VCaP (cell line): Measurements from ENCODE around the gene SPTLC1.

ENCODE experiments used
- H3K27ac ChIP-seq: fragments of 450-650 bp; 2 replicates; pipeline ENCODE4 v1.5.1; 2017
- TF ChIP-seq, protein P1 (sequence below): fragments of 450-650 bp; conservative IDR thresholded peaks from 2 replicates; pipeline ENCODE4 v1.5.1; 2017; ENCODE audit warnings: mild to moderate bottlenecking, moderate library complexity

The SPTLC1 gene

DNA sequence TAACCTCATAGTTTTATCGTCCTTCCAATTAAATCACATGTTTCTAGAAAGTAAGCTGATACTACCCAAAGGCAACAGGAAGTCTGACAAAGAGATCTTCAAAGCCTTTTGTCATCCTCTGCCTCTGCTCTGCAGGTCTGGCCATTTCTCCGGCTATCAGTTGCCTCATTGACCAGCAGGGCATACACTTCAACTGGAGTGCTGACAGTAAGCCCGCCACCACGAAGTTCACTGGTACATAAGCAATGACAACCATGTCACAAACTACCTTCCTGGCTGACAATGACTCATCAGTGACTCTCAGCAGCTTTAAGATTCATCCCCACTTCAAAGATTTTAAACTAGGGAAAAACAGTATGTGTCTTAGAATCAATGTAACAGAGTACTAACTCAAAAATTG lies 20.6 kb downstream of the SPTLC1 start:
- no peak overlapping the region for H3K27ac ChIP-seq
- TF ChIP-seq, protein P1, sequence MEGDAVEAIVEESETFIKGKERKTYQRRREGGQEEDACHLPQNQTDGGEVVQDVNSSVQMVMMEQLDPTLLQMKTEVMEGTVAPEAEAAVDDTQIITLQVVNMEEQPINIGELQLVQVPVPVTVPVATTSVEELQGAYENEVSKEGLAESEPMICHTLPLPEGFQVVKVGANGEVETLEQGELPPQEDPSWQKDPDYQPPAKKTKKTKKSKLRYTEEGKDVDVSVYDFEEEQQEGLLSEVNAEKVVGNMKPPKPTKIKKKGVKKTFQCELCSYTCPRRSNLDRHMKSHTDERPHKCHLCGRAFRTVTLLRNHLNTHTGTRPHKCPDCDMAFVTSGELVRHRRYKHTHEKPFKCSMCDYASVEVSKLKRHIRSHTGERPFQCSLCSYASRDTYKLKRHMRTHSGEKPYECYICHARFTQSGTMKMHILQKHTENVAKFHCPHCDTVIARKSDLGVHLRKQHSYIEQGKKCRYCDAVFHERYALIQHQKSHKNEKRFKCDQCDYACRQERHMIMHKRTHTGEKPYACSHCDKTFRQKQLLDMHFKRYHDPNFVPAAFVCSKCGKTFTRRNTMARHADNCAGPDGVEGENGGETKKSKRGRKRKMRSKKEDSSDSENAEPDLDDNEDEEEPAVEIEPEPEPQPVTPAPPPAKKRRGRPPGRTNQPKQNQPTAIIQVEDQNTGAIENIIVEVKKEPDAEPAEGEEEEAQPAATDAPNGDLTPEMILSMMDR: no peak

DNA sequence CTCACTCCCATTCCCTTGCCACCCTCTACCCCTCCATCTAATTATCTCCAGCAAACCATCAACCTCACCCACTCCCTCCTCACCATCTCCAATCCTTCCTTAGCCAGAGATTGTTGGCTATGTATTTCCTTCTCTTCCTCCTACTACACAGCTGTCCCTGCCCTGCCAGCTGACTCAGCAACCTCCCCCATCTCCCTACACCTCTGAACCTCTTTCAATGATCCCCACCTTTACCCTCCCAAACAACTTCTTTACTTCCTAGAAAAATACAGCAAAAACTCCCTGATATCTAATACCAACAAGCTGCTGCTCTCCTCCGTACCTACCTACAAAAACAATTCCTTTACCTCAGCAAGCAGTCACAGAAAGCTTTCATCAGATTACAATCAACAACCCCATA lies 37.3 kb downstream of the SPTLC1 start:
- H3K27ac ChIP-seq: no peak overlapping the region
- TF ChIP-seq, protein P1: no peak

DNA sequence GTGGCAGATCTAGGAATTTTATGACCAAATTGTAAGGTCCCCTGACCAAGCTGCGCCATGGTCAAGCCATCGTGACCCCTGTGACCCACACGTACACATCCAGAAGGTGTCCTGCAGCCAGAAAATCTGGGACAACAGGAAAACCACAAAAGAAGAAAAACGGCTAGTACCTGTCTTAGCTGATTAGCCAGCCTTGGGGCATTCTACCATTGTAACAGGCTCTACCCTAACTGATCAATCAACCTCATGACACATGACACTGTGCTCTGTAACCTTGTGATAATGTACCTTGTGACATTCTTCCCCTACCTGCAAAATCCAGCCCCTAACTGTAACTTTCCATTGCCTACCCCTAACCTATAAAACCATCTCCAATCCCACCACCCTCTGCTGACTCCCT lies 43.6 kb downstream of the SPTLC1 start:
- H3K27ac ChIP-seq: no peak overlapping the region
- TF ChIP-seq, protein P1: no peak

DNA sequence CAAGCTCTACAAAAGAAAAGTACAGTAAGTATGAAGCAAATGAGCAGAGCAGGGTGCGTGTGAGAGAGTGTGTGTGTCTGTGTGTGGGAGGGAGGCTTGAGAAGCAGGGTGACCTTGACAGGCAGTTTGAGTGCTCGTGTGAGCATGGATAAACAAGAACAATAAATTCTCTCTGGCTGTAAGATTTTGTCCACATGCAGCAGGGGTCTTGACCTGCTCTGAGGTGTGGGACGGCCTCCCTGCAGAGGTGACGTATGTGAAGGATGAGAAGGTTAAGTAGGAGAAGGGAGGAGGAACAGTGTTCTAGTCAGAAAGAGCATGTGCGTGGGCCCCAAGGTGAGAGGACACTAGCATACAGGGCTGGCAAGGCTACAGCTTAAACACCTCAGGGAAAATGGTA lies 49.0 kb downstream of the SPTLC1 start:
- TF ChIP-seq, protein P1: no peak
- H3K27ac ChIP-seq: no peak overlapping the region

DNA sequence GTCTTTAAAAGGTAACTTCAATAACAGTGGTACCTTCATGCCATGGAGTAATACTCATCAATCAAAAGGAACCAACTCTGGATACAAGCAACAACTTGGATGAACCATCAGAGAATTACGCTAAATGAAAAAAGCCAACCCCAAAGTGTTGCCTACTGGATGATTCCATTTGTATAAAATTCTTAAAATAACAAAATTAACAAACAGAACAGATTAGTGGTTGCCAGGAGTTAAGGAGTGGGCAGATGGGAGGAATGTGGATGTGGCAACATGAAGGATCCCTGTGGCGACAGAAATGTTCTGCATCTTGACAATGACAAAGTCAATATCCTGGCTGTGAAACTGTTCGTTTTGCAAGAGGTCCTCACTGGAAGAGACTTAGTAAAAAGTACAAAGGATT lies 50.5 kb downstream of the SPTLC1 start:
- TF ChIP-seq, protein P1: no peak
- H3K27ac ChIP-seq: no peak overlapping the region

DNA sequence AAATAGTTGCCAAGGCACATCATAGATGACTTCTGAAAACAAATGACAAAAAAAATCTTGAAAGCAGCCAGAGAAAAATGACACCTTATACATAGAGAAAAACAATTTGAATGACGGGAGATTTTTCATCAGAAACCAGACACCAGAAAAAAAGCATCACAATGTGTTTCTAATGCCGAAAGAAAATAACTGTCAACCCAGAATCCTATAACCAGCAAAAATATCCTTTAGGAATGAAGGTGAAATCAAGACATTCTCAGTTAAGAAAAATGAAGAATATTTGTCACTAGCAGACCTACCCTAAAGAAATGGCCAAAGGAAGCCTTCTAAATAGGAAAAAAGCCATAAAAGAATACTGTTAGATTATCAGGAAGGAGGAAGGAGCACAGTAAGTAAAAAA lies 54.0 kb downstream of the SPTLC1 start:
- H3K27ac ChIP-seq: no peak overlapping the region
- TF ChIP-seq, protein P1: no peak

DNA sequence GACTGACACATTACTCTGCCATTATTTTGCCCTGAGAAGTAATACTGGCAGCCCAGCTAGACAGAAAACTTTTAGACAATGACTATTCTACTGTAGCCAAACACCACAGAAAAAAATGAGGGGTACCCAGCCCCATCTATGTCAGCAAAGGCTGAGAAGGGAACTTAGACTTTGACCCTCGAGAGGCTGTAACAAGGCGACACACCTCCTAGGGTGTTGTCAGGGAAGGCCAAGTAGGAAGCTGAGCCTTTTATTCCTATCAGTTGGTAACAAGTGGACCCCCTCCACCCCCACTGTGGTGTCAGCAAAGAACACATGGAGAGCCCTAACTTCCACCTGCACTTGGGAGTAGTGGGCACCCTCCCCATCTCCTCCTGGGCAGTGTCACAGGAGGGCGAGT lies 55.6 kb downstream of the SPTLC1 start:
- H3K27ac ChIP-seq: no peak overlapping the region
- TF ChIP-seq, protein P1: no peak
